NCI-H128 (cell line): ENCODE data around the gene SSR1.

ENCODE experiments used
- DNase-seq: peaks from one replicate; lab custom pipeline; 2025; ENCODE audit not compliant: unreplicated experiment; lab: John Stamatoyannopoulos, UW

Gene SSR1

DNA sequence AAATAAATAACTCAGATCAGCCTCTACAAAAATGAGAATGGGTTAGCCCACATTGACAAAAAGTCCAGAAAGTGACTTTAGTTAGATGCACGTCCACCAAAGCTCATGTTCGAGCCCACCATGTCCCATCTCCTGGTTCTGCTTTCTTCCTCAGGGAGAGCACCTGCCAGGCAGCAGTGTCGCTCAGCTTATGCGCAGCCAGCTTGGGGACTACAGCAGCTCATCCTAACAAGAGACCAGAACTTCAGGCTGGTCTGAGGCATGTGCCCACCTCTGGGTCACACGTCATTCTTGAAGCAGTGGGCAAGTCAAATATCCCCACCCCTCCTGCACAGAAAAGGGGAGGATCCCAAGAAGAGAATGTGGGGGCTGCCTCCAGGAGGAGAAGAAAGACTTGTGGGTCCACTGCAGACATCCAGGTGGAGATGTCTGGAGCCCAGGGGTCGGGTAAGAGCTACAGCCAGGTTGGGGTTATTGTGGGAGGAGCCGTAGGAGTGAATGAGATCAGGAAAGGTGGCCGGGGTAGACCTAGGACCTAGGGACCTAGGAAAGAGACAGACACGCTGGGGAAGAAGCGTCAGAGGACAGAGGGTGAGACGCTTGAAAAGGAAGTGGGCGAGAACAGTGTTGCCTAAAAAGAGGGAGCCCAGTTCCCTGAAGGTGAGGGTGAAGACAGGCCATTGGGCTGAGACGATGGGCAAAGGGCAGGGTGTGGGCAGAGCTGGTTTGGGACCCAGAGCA lies 52.5 kb downstream of the SSR1 start:
- DNase-seq = no peak

DNA sequence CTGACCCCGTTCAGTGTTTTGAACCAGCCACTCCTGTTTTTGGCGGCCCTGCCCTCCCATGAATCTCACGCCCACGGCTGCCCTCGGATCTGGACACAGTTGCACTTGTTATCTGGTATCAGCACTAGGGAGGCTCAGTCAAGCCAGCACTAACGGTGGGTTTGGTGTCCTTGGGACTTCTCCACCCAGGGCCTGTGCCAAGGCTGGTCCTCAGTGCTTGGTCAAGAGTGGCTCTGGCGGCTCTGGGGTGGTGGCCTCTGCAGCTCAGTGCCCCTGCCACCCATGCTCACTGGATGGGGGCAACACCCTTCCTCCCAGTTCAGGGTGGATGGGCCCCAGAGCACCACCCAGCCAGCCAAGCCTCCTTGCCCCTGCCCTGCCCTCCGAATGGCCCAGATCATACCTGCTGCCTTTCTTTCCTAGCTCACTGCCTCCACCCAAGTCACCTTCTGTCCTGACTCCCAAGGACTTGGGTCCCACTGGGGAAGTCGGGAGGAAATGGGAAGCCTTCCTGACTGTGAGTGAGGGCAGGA lies 54.7 kb downstream of the SSR1 start:
- no peak for DNase-seq

DNA sequence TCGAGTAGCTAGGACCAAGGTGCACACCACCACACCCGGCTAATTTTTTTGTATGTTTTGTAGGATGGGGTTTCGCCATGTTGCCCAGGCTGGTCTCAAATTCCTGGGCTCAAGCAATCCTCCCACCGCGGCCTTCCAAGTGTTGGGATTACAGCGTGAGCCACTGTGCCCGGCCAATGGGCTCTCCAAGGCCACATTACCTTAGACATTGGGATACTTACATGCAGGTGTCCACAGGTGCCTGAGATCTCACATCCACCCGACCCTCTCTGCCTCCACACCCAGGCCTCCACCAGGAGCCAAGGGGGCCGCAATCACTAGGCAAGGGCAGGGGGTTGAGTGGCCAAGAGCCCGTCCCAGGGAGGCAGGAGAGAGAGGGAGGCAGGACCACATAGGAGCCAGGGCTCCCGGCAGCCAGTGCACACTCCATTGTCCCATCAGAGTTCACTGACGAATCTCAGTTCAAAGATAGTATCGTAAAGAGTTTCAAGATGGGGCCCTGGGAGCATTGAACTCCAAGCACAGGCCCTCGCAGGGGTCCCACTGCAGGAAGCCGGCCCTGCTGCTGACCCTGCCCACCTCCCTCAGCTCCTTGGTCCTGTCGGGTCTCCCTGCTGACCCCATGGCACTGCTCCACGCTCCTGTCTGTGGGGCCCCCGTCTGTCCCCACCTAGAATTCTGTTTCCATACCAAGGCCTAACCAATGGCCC lies 55.3 kb downstream of the SSR1 start:
- no peak for DNase-seq

DNA sequence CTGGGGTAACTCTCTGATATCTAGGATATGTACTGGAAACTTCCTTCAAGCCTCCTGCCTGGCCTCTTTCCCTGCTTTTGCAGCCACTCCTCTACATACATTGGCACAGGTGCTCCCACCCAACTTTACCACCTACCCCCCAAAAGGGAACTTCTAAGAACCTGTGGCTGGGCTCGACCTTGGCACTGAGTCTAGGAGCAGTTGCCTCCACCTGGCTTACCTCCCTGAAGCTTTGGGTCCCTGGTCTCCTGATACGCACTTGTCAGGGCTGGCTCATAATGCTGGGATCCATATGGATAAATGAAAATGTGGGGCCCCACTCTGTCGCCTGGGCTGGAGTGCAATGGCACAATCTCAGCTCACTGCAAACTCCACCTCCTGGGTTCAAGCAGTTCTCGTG lies 56.2 kb downstream of the SSR1 start:
- DNase-seq = no peak

DNA sequence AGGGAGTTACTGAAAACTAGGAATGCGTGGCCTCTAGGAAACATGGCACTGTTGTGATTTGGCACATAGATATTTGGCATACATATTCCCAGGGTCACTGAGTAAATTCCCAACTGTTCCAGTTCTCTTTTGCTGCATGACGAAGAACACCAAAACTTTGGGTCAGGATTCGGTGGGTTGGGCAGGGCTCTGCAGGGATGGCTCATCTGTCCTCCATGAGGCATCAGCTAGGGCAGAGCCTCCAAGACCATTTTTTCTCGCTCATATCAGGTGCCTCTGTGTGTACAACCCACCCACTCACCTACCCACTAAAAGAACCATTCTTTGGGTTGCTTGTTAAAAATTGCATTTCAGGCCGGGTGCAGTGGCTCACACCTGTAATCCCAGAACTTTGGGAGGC lies 57.1 kb downstream of the SSR1 start:
- no peak for DNase-seq

DNA sequence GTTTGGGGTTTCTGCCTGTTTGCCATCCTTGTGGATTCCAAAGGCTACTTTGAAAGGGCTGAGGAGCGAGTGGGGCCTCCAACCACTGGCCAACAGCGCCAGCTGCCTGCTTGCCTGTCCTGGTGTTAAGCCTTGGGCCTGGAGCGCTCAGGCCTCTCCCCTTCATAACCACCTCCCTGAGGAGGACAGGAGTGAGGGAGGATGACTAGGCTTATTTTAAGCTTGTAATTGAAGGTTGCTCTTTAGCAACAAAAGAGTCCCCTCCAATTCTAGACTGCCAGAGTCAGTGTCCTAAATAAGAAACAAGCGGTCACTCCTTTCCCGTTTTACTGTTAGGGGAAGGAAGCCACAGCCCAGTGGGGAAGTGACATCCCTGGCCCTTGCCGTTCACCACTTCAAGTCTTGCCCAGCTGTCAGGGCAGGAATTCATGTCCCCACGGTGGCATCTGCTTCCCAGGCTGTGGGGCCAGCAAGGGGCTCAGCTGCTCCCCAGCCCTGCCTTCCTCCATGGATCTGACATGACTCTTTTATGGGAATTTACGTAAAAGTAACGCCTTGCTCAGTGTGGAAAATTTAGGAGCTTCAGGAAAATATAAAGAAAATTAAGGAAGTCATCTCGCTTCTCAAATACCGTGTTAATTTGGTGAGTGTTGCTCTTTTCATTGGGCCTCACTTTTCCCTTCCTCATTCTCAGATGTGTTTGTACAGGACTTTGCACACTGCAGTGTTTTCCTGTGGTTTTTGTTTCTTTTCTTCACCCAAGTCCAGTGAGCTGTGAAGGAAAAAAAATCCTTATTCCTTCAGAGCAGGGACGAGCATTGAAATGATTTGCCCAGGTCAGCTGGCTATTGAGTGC lies 57.8 kb downstream of the SSR1 start:
- DNase-seq = no peak

DNA sequence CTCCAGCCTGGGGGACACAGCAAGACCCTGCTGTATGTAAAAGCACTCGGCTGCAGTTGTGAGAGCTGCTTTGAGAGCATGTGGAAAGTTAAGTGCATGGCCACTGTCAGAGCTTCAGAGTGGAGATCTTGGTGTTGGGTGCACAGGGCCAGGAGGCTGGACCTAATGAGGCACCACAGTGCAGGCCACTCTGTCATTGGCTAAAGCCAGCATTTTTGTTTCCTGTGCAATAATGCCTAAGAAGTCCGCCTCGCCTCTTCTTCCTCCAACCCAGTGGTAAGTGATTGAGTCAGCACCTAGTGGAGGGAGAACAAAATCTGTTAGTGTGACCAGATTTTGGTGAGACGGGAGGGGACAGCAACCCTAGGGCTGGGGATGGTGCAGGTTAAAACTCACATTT lies 60.6 kb downstream of the SSR1 start:
- no peak for DNase-seq

DNA sequence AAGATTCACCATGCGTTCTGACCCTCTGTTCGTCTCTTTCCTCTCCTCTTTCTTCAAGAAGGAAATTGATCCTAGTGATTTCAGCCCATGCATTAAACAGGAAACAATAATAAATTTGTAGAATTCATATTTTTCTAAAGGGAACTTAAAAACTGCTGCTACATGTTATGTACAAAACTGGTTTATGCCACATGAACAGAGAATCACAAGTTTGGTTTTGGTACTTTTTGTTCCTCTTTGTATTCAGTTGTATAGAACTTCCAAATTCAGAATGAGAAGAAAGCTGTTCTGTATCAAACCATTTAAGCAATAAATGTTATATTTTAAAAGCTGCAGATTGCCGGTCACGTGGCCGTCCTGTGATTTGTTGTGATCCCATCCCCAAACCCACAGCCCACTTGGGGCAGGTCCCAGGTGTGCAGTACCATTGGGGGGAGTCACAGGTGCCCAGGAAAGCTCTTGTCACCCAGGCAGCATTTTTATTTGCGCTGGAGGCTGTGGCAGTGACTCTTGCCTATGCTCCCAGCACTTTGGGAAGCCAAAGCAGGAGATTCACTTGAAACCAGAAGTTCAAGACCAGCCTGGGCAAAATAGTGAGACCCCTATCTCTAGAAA lies 61.2 kb downstream of the SSR1 start:
- DNase-seq = no peak

DNA sequence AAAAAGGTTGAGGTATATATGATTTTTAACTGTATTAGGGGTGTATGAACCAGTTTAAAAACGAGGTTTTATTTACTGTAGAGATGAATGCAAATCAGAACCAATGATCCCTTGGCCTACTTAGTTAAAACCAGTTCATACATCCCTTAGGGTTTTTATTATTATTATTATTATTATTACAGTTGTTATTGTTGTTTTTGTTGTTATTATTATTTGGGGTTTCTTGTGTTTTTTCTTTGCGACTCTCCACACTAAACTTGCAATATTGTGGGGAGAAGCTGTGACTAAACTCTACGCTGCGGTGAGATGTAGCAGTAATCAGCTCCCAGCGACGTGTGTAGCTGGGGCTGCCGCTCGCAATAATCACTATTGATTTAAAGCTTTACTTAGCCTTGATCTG lies 62.2 kb downstream of the SSR1 start:
- DNase-seq = no peak

DNA sequence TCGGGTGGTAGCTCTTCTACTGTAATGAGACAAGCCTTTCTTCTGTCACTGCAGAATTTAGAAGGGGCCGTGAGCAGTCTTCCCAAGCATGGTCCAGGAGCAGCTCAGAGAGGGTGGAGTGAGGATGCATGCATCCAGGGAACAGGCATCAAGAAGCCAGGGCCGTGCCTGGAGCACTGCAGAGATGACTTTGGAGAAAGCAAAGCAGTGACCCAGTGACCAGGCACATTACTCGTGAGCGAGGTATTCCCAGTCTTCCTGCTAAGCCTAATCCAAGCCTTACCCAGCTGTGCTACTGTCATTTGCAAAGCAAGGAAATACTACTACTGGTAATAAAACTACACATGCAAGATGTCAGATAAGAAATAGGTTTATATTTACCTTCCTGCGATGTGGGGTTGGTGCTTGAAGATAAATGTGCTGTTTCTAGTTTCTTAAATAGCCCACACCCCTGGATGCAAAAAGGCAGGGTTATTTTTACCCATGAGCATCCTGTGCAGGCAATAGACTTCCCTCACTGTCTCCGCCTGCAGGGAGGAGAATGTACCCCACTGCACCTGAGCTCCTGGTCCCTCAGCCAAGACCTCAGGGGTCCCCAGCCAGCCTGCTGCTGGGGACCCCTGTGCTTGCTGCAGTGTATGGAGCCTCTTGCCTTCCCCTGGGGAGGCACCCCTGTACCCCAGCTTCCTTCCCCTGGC lies 62.9 kb downstream of the SSR1 start:
- no peak for DNase-seq

DNA sequence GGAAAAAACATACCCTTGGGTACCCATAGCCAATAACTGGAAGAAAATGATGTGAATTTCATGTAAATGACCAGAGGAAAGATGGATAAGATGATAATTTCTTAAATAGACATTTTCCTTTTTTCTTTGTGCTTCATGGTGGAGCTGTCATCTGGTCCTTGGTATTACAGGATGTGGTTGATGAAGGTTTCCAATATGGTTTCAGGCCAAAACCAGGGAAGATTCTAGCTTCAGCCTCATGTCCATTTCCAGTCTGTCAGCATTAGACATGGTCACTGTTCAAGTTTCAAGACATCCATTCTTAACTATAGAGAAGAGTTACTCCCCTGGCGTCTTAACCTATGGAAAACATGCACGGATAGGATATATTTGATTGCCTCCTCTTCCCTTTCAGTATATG lies 63.6 kb downstream of the SSR1 start:
- no peak for DNase-seq

DNA sequence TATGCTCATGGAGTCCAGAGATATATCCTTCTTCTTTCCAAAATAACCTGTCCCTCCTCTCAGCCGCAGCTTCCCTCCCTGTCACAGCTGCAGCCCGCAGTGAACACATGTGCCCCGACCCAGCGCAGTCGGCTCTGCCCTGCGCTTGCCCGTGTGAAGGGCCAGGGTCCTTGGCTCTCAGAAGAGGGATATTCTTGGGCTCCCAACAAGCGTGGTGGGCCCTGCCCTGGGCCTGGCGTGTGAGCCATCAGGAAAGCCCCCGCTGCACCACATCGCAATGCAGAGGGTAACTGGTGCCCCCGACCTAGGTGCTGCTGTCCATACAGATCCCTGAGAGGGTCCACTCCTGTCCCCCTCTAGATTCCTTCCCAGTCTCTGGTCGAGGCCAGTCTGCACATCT lies 65.2 kb downstream of the SSR1 start:
- no peak for DNase-seq

DNA sequence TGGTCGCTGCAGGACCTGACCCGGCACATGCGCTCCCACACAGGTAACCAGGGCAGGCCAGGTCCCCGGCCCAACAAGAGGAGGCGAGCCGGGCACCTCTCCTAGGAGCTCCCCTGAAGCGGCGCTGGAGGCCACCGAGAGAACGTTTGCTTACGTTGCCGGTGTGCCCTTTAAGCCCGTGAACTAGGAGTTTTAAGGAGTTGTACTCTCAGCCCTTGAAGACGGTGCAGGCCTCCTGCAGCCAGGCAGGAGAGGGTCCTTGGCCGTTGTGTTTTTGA lies 65.9 kb downstream of the SSR1 start:
- DNase-seq = no peak

DNA sequence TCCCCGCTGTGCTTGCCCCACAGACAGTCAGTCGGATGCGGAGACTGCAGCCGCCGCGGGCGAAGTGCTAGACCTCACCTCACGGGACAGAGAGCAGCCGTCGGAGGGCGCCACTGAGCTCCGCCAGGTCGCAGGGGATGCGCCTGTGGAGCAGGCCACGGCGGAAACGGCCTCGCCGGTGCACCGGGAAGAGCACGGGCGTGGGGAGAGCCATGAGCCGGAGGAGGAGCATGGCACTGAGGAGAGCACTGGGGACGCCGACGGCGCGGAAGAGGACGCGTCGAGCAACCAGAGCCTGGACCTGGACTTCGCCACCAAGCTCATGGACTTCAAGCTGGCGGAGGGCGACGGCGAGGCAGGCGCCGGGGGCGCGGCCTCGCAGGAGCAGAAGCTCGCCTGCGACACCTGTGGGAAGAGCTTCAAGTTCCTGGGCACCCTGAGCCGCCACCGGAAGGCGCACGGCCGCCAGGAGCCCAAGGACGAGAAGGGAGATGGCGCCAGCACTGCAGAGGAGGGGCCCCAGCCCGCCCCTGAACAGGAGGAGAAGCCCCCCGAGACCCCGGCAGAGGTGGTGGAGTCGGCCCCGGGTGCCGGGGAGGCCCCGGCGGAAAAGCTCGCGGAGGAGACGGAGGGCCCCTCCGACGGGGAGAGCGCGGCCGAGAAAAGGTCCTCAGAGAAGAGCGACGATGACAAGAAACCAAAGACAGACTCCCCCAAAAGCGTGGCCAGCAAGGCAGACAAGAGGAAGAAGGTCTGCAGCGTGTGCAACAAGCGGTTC lies 66.4 kb downstream of the SSR1 start:
- DNase-seq = no peak

DNA sequence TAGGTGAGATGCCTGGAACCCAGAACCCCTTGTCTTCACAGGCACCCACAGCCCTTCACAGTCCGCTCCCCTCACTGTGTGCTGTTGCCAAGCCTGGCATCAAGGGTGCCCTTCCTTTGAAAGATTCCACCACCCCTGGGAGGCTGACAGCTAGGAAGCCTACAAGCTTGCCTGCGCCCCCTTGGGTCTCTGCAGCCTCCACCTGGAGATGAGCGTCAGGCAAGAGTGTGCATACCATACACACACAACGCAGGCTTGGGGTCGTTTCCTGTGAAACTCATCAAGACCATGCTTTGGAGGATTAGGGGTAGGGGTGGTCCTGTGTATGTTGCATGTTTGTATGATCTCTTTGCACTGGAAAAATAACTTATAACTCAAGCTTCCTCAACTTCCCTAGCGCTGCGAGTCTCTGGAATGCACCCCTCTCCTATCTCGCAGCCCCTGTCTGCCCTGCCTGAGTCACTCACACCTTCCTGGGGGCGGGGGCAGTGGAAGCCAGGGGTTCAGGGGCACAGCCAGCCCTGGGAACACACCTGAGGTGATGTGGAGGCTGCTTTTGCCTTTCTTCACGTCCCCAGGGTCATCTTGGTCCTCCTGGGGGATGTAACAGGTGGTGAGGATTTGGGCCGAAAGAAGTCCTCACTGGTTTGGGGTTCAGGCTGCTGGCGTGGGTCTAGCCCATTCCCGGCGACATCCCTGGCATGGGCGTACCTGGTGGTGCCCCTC lies 67.2 kb downstream of the SSR1 start:
- DNase-seq = no peak

DNA sequence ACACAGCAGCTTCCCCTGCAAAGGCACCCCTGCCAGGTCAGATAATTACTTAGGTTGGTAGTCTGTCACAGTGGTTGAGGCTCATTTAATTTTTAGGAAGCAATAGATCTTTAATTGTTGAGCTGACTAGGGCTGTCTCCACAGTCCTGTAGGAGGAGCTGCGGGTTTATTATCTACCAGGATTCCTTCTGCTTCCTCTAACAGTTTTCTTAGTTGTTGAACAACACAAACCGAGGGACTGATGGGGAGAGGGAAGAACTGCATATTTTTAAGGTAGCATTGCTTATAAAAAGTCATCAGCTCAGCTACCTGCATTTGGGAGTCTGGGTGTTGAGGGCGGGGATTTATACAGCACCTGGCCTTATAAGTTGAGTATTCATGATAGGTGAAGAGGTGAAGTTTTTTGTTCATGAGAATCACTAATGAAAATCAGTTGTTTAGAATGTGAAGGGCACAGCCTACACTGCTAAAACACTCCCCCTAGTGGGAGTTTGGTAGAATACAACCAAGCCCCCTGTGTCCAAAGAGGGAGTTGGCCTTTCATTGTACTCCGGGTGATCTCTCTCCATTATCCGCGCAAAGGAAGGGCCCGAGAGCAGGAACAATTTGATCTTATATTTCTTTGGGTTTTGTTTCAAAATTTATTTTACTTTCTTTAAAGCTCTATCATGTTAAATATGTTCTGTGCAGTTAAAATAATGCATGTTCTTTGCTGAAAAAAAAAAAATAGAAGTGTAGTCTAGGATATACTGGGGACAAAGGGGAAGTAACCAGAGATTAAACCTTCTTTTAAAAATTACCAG lies 69.6 kb downstream of the SSR1 start:
- peak; percentile 43 for DNase-seq

DNA sequence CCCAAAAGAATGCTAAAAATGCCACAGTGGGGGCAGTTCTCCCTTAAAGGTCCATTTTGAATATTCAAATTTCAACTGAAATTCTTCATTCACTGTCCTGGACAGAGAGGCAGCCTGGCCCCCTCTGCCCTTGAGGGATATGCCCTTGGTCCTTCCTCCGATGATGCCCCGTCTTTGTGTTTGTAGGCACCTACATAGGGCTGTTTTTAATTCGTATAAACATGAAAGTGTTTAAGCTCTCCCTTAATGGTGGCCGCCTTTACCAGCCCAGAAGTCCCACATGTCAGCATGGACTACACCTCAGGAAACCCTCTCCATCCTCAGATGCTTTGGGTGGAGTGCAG lies 70.2 kb downstream of the SSR1 start:
- DNase-seq = no peak

DNA sequence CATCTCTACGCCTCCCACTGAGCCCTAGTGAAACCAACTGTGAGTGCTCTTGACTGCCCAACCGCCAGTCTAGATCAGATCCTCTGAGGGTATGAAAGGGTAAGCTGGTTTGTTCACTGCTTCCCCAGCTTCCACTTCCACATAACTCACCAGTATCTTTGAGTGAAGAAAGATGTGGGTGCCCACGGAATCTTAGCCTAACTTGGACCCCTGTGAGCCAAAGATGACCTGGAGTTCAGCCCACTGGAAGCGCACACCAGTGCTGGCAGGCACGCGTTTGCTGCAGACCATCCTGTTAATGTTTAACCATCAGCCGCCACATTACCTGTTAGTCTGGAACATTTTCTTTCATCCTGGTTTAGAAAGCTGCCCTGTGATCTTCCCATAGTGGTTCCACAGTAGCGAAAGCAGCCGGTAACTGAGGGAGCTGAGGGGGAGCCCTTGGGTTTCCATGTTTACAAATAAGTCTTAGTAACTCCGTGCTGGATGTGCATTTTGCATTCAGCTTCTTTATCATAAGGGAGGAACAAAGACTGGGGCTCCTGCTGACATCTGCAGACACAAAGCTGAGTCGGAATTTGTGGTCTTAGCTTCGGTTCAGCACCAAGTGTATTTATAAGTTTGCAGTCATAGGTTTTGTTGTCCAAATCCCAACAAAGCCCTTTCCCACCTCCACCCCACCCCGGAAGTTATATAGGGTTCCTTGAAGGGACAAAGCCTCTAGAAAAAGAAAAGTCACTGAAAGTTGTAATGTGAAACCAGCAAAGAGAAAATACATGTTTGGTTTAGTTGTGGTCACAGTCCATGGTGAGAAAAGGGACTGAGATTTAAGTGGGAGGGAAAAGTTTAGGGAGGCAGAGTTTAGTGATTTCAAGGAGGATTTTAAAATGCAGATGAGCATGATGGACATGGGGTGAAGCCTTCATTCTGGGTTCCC lies 71.0 kb downstream of the SSR1 start:
- DNase-seq = no peak
